ENCODE measurements around the gene MPPED2. TPM values are rescaled to one million over a fixed set of nuclear protein-coding genes. Genes with fewer than 3 reads are reported as not detected.

MPPED2 gene
- polyA plus RNA-seq, 3 donors: 0.29 to 0.59 (median 0.52) TPM

DNA sequence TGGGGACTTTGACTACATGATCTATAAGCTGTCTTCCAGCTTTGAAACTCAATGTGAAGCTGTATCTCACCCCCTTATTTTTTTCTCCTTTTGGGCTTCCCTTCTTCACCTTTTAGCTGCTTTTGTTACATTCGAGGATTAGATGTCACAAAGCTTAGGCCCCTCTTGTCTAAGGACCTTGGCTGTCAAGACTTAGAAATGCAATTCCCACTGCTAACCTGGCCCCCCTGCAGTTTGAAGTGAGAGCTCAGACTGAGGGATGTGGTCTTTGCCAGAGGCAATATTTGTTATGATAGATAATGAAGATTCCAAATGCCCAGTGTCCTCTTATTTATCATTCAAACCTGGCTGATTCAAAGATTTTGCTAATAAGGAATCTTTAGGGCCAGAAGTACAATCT is 135.0 kb downstream of the MPPED2 start:
- Histone ChIP-seq H3K4me1 (ENCODE audit: control insufficient read depth in 1 of 2, insufficient read depth in 2 of 2, low read length in 2 of 2) (no peaks in the 10 kb centered on the region), H3K36me3 (replicated peaks in 1 of 2; ENCODE audit: control insufficient read depth in 1 of 2, insufficient read depth in 2 of 2, low read length in 2 of 2) (no peaks in the 10 kb centered on the region), H3K4me3 (replicated peaks in 1 of 3; ENCODE audit: low read depth in 2 of 3, low read length in 3 of 3) (no peak overlapping the region), H3K79me2 (ENCODE audit: insufficient read depth, low read length) (no peaks in the 10 kb centered on the region), H4K20me1 (ENCODE audit: insufficient read depth, low read length) (no peaks in the 10 kb centered on the region), H3K9me3 (replicated peaks in 1 of 2; ENCODE audit: control insufficient read depth in 1 of 2, insufficient read depth in 1 of 2, low read length in 2 of 2) (no peaks in the 10 kb centered on the region), H3K4me2 (replicated peaks; ENCODE audit: extremely low read depth, low read length, poor library complexity, severe bottlenecking) (no peak overlapping the region), H3K27ac (ENCODE audit: low read depth in 1 of 2, low read length in 2 of 2) (no peak overlapping the region), H3K27me3 (ENCODE audit: control insufficient read depth in 2 of 2, insufficient read depth in 2 of 2, low read length in 2 of 2) (no peaks in the 10 kb centered on the region), H3K9ac (ENCODE audit: insufficient read depth, low read length, poor library complexity, severe bottlenecking) (no peak overlapping the region), H2AFZ (ENCODE audit: insufficient read depth, low read depth, low read length, poor library complexity, severe bottlenecking) (no peak overlapping the region)
- Mint-ChIP-seq H3K9me3 (peaks cover 0 to 4% (median 0%) of the 10 kb centered on the region in 7 donors), H3K4me3 (no peak overlapping the region), H3K27ac (no peak overlapping the region), H3K4me1 (no peaks in the 10 kb centered on the region), H3K27me3 (ENCODE audit: low read depth in 3 of 3) (peaks cover 0 to 2% (median 0%) of the 10 kb centered on the region in 3 donors), H3K36me3 (no peaks in the 10 kb centered on the region)
- intact Hi-C loops (cut with micrococcal nuclease): no loop called here
- TF ChIP-seq, protein P1, sequence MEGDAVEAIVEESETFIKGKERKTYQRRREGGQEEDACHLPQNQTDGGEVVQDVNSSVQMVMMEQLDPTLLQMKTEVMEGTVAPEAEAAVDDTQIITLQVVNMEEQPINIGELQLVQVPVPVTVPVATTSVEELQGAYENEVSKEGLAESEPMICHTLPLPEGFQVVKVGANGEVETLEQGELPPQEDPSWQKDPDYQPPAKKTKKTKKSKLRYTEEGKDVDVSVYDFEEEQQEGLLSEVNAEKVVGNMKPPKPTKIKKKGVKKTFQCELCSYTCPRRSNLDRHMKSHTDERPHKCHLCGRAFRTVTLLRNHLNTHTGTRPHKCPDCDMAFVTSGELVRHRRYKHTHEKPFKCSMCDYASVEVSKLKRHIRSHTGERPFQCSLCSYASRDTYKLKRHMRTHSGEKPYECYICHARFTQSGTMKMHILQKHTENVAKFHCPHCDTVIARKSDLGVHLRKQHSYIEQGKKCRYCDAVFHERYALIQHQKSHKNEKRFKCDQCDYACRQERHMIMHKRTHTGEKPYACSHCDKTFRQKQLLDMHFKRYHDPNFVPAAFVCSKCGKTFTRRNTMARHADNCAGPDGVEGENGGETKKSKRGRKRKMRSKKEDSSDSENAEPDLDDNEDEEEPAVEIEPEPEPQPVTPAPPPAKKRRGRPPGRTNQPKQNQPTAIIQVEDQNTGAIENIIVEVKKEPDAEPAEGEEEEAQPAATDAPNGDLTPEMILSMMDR (IDR thresholded peaks at IDR 0.05): no peak
- WGBS (ENCODE audit: insufficient coverage): 60% methylated on average over 1 of the region's 1 CpG
- no peak for DNase-seq

DNA sequence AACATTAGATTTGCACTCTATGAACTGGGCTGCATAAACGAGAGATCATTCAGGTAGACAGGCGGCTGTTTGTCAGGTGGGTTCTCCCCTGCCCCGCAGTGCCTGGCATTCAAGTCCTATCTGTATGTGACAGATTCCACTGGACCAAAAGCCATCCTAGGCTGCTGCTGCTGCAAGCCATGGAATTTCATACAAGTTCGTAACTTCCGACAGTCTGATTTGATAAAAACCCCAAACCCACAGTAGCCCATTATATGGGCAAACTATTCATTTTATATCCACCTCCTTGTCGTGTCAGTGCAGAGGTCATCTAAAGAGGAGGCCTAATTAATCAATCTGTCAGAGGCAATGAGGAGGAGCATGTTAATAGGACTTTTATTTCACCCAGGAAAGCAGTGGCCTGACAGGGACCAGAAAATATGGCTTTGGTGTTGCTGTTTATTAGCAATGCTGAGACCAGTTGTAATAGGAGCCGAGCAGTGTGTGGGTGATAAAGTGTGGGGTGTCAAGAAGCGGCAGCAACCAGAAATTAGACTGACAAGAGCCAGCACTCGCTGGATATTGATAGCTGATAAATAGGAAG is 139.0 kb downstream of the MPPED2 start:
- no peak overlapping the region for H3K4me2 ChIP-seq (replicated peaks; ENCODE audit: extremely low read depth, low read length, poor library complexity, severe bottlenecking)
- H3K4me3 ChIP-seq (replicated peaks in 1 of 3; ENCODE audit: low read depth in 2 of 3, low read length in 3 of 3): no peak overlapping the region
- H3K27ac ChIP-seq (ENCODE audit: low read depth in 1 of 2, low read length in 2 of 2): no peak overlapping the region
- H2AFZ ChIP-seq (ENCODE audit: insufficient read depth, low read depth, low read length, poor library complexity, severe bottlenecking): no peak overlapping the region
- H3K36me3 Mint-ChIP-seq: no peaks in the 10 kb centered on the region
- H3K9me3 Mint-ChIP-seq: peaks cover 0 to 1% (median 0%) of the 10 kb centered on the region in 7 donors
- intact Hi-C loops (cut with micrococcal nuclease): no loop called here
- H3K9ac ChIP-seq (ENCODE audit: insufficient read depth, low read length, poor library complexity, severe bottlenecking): no peak overlapping the region
- DNase-seq: no peak
- no peaks in the 10 kb centered on the region for H3K9me3 ChIP-seq (replicated peaks in 1 of 2; ENCODE audit: control insufficient read depth in 1 of 2, insufficient read depth in 1 of 2, low read length in 2 of 2)
- H3K36me3 ChIP-seq (replicated peaks in 1 of 2; ENCODE audit: control insufficient read depth in 1 of 2, insufficient read depth in 2 of 2, low read length in 2 of 2): no peaks in the 10 kb centered on the region
- WGBS (ENCODE audit: insufficient coverage): 97% methylated on average over 6 of the region's 9 CpGs
- H3K4me3 Mint-ChIP-seq: no peak overlapping the region
- peak overlapping the region in 1 of 7 donors; percentile 49 for H3K27ac Mint-ChIP-seq
- TF ChIP-seq, protein P1 (IDR thresholded peaks at IDR 0.05): no peak
- H3K27me3 ChIP-seq (ENCODE audit: control insufficient read depth in 2 of 2, insufficient read depth in 2 of 2, low read length in 2 of 2): no peaks in the 10 kb centered on the region
- no peaks in the 10 kb centered on the region for H4K20me1 ChIP-seq (ENCODE audit: insufficient read depth, low read length)
- H3K4me1 Mint-ChIP-seq: no peaks in the 10 kb centered on the region
- H3K4me1 ChIP-seq (ENCODE audit: control insufficient read depth in 1 of 2, insufficient read depth in 2 of 2, low read length in 2 of 2): no peaks in the 10 kb centered on the region
- no peaks in the 10 kb centered on the region for H3K27me3 Mint-ChIP-seq (ENCODE audit: low read depth in 3 of 3)
- H3K79me2 ChIP-seq (ENCODE audit: insufficient read depth, low read length): no peaks in the 10 kb centered on the region

Measured in CD14-positive monocyte (primary cell).